ENCODE results near the gene GUK1. TPM values are rescaled to one million over a fixed set of nuclear protein-coding genes. Genes with fewer than 3 reads are reported as not detected.

The GUK1 gene
- total and polyA plus RNA-seq, 2 of the 8 experiments (the other 6 are each of a cell fraction or from before 2014, with no cell fraction given) = 68.5 to 183 TPM

- Histone ChIP-seq H3K4me1 (replicated peaks in 1 of 4; ENCODE audit: control insufficient read depth in 3 of 4, insufficient read depth in 4 of 4, low read length in 3 of 4) (no peaks in the 10 kb centered on the region), H3K14ac (ENCODE audit: insufficient read length) (no peak overlapping the region), H2BK20ac (ENCODE audit: low read length) (no peak overlapping the region), H3K36me3 (ENCODE audit: control insufficient read depth in 2 of 4, insufficient read depth in 4 of 4, low read length in 3 of 4) (no peaks in the 10 kb centered on the region), H3K9ac (replicated peaks in 1 of 4; ENCODE audit: extremely low read depth in 1 of 4, low read depth in 3 of 4, low read length in 3 of 4) (no peak overlapping the region), H3K4me2 (ENCODE audit: insufficient read depth in 1 of 2, low read depth in 2 of 2, low read length in 2 of 2) (no peak overlapping the region), H3K27ac (ENCODE audit: low read depth, low read length) (no peak overlapping the region), H3K18ac (ENCODE audit: extremely low read depth, low read length) (no peak overlapping the region), H3K23ac (ENCODE audit: insufficient read length) (no peak overlapping the region), H2BK120ac (replicated peaks; ENCODE audit: low read depth, low read length) (no peak overlapping the region), H3K79me1 (ENCODE audit: low read depth, low read length) (no peaks in the 10 kb centered on the region), H4K8ac (ENCODE audit: extremely low read depth, insufficient read depth, low read length) (no peak overlapping the region), H4K91ac (replicated peaks; ENCODE audit: insufficient read length, low read length) (no peak overlapping the region), H3K9me3 (ENCODE audit: insufficient read depth in 2 of 2, low read depth in 1 of 2, low read length in 1 of 2) (peaks cover 20 to 25% of the 10 kb centered on the region in 2 experiments), H2AK5ac (ENCODE audit: low read depth, low read length) (no peak overlapping the region), H2BK15ac (ENCODE audit: low read length) (no peak overlapping the region), H3K79me2 (ENCODE audit: control insufficient read depth in 1 of 2, insufficient read depth in 2 of 2, low read length in 2 of 2) (no peaks in the 10 kb centered on the region), H3K56ac (replicated peaks; ENCODE audit: insufficient read length, low read depth, low read length) (no peak overlapping the region), H2AFZ (ENCODE audit: low read length) (no peak overlapping the region), H3K4me3 (ENCODE audit: extremely low read depth in 1 of 4, insufficient read depth in 2 of 4, low read depth in 3 of 4, low read length in 4 of 4) (no peak overlapping the region), H2BK12ac (ENCODE audit: low read depth, low read length) (no peak overlapping the region), H4K20me1 (replicated peaks in 1 of 2; ENCODE audit: control insufficient read depth in 1 of 2, insufficient read depth in 2 of 2, low read length in 2 of 2) (no peaks in the 10 kb centered on the region), H3K27me3 (replicated peaks in 1 of 4; ENCODE audit: control insufficient read depth in 3 of 4, extremely low read depth in 1 of 4, insufficient read depth in 3 of 4, low read length in 3 of 4) (0 out of 7 replicates have a peak, but pooled peaks cover 0 to 2% (median 0%) of the 10 kb centered on the region in 4 experiments), H3K23me2 (ENCODE audit: low read depth, low read length) (no peaks in the 10 kb centered on the region; the same call in 1 of the 2 replicates), H3K4ac (replicated peaks; ENCODE audit: insufficient read length, low read depth, low read length) (no peak overlapping the region), H4K5ac (ENCODE audit: insufficient read length, low read depth, low read length) (no peak overlapping the region), H2BK5ac (ENCODE audit: low read depth, low read length) (no peak overlapping the region)
- no peak for TF ChIP-seq POLR2A (IDR thresholded peaks at IDR 0.05; ENCODE audit: control extremely low read depth in 1 of 2, low read depth in 2 of 2, low read length in 2 of 2)
- TF ChIP-seq TBP (IDR thresholded peaks at IDR 0.05; ENCODE audit: low read depth, low read length) = no peak
- TF ChIP-seq GABPA (IDR thresholded peaks at IDR 0.05; ENCODE audit: borderline replicate concordance, insufficient read depth, low read length) = no peak
- no peak for TF ChIP-seq ASH2L (IDR thresholded peaks at IDR 0.05; ENCODE audit: low read length)
- TF ChIP-seq NRF1 (IDR thresholded peaks at IDR 0.05; ENCODE audit: low read depth, low read length) = no peak
- ChIA-PET CTCF (ENCODE audit: partially characterized antibody) (no interaction called here), POLR2A (ENCODE audit: partially characterized antibody) (no interaction called here)
- FAIRE-seq (no peak), DNase-seq (ENCODE audit: low read depth in 1 of 2, low spot score in 2 of 2) (no peak)
- whole genome bisulfite sequencing, 2 experiments (ENCODE audit: extremely low coverage in 1 of 2, insufficient coverage in 1 of 2, insufficient read length in 1 of 2, insufficient replicate concordance in 2 of 2, low coverage in 1 of 2, low lambda C conversion rate in 2 of 2, missing lambda C conversion rate in 1 of 2) = 89% methylated on average over 4 of the region's 4 CpGs; no CpG with 5 or more reads in 1 of the 2 experiments
Measured at GRCh38 chr1:228197555-228198147, 57.6 kb downstream of the GUK1 start.
